Measurements from ENCODE around the gene UBE2I.

DNA sequence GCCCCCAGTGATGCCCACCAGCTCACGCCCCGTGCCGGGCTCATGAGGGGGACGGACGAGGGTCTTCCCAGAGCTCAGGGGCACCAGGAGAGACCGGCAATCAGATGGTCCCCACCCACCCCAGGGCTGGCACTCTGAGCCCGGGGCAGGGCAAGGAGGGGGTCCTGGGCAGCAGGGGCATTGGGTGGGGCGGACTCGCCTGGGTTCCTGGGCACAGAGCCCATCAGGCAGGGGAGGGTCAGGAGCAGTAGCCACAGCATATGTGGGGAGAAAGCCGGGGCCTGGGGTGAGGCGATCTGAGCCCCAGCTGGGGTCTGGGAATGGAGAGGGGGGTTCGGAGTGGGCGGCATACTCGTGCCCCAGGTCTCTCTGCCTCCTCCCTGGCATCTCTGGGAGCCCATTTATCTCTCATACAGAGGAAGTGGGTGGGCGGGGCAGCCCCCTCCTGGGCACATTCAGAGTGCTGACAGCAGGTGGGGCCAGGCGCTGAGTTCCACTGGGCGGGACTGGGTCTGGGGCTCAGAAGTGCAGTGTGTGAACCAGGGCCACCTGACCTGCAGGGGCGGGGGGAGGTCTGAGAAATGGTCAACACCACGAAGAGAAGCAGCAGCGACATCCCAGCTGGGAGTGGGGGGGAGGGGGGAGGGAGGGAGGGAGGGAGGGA, 20.5 kb upstream of the UBE2I start:
- no peak for TF ChIP-seq CTCF (IDR thresholded peaks at IDR 0.05)
- TF ChIP-seq POLR2A (IDR thresholded peaks at IDR 0.05), result no peak

All from adrenal gland (tissue), 5 donors.